Body of pancreas (tissue), 4 donors: Measurements from ENCODE around the gene ADGRB2.

Experiments
- POLR2A ChIP-seq, 3 donors: fragments of 450-650 bp; IDR thresholded peaks; one replicate each; pipeline ENCODE4 v1.6.1; 2016; ENCODE audit warnings: antibody characterized with exemption in 3 of 3, mild to moderate bottlenecking in 2 of 3
- TF ChIP-seq, protein P1 (sequence below), 7 experiments: fragments of 450-650 bp in 4 of 7; fragments of 200-600 bp in 3 of 7; sonication (generic) in 3 of 7; IDR thresholded peaks; one replicate each; pipeline ENCODE4 v1.5.1; 2016 to 2019; ENCODE audit warnings: antibody characterized with exemption in 7 of 7

GRCh38 chr1:31764312-31765040 lies at the start of gene ADGRB2:
- TF ChIP-seq, protein P1, sequence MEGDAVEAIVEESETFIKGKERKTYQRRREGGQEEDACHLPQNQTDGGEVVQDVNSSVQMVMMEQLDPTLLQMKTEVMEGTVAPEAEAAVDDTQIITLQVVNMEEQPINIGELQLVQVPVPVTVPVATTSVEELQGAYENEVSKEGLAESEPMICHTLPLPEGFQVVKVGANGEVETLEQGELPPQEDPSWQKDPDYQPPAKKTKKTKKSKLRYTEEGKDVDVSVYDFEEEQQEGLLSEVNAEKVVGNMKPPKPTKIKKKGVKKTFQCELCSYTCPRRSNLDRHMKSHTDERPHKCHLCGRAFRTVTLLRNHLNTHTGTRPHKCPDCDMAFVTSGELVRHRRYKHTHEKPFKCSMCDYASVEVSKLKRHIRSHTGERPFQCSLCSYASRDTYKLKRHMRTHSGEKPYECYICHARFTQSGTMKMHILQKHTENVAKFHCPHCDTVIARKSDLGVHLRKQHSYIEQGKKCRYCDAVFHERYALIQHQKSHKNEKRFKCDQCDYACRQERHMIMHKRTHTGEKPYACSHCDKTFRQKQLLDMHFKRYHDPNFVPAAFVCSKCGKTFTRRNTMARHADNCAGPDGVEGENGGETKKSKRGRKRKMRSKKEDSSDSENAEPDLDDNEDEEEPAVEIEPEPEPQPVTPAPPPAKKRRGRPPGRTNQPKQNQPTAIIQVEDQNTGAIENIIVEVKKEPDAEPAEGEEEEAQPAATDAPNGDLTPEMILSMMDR (IDR thresholded peaks at IDR 0.05): peak in 2 of 7 experiments; percentile 5 to 21
- no peak for TF ChIP-seq POLR2A (IDR thresholded peaks at IDR 0.05)
